Diencephalon (tissue), 1 donor: Measurements from ENCODE around the gene CLIP1. TPM values are rescaled to one million over a fixed set of nuclear protein-coding genes. Genes with fewer than 3 reads are reported as not detected.

Source experiments
- total RNA-seq: library from RNA; depleted of rRNA; stranded (reverse); fragments of >200 nt; gene quantifications from one replicate; pipeline ENCODE4 v1.2.3, GENCODE V29; 2014

CLIP1 gene
- total RNA-seq: 81.0 TPM

DNA sequence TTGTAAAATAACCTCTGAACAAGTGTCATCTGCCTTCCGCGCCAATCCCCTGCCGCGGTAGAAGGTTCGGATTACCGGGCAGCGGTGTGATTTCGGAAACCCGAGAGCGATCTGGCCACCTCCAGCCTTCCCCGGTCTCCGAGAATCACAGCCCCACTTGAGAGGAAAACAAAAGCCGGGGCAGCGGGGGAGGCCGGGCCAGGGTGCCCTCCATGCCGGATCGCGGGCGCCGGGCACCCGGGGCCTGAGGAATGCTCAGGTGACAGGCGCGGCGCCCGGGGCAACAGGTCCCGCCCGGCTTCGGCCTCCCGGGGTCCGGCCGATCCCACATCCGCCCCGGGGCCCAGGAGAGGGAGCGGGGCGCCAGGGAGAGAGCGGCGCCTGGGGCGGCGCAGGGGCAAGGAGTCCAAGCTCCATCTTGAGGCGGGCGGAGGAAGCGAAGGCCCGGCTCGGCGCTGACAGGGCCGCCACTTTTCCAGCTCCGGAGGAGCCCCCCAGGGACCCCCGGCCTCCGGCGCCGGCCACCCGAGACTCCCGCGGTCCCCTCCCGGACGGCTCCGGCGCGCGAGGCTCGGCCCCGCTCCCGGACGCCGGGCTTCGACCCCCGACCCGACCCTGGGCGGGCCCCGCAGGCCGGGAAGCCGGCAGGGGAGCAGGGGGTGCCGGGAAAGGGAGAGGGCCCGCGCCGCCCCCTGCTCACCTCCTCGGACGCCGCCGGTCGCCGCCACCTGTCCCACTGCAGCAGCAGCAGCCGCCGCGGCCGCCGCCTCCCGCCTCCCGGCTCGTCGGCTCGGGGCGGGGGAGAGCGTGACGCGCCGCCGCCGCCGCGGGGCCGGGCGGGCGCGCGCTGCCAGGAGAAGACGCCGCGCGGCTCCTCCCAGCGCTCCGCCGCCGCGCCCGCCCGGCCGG lies at the start of gene CLIP1:
TSS of gene CLIP1 (minus strand) at position 849 of the 909 bp plus-strand sequence. CDS start 42,217 bp downstream, outside the sequence.

DNA sequence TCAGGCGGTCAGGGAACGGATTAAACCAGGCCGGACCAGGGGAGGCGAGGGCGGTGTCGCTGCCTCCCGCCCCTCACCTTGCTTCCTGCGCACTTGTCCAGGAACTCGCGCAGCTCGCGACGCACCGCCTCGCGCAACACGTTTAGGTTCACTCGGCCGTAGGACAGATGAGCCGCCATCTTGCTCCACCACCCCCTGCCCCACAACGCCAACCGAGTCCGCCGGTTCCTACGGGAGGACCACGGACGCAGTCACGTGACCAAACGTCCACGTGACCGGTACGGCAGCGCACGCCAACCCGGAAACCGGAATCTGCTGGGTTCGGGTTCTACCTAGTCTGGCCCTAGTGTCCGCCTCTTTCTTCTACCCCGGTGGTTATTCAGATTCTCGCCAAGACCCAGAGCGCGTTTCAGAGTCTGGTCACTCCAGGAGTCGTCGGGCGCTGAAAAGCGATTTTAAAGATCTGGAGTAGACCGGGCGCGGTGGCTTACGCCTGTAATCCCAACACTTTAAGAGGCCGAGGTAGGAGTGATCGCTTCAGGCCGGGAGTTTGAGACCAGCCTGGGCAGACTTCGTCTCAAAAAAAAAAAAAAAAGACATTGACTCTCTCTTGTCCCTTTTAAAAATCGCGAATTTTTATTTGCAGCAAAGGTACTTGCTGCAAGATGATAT lies 156.1 kb downstream of the CLIP1 start, which contains the start of gene VPS33A:
TSS of gene VPS33A (minus strand) at position 265 of the 672 bp plus-strand sequence. CDS start at position 179, 86 bp downstream.

DNA sequence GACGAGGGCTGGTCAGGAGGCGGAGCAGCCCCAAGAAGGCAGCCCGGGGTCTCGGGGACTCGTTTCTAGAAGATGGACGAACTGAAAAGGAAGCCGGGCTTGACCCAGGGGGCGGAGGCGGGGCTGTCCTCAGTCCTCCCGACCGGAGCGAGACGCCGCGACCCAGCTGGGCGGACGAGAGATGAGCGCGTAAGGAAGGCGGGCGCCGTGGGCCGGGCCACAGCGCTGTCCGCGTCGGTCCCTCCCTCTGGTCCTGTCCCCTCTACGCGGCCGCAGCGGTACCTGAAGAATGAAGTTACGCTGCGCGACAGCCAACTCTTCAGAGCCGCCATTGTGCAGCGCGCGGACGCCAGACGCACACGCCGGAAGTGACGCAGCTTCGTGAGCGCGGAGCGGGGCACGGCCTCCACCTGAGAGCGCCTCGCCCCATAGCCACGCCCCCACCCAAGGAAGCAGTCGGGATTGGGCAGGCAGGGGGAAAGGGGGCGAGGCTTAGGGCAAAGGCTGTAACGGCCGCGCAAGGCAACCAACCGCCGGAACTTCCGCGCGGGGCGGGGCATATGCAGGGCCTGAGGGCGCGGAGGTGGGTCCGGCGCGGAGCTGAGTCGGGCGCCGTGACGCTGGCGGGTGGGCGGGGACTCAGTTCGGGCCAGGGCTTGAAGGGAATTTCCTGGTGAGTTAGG lies 196.6 kb downstream of the CLIP1 start, which contains the start of gene DIABLO:
TSS of gene DIABLO (minus strand) at position 370 of the 683 bp plus-strand sequence. CDS start at position 332, 38 bp downstream.

Other genes starting within 250 kb of the CLIP1 start
- not detected for gene IL31, start 248.4 kb downstream of the CLIP1 start, total RNA-seq
- gene LRRC43, start 239.5 kb downstream of the CLIP1 start, total RNA-seq: 6.5 TPM
- gene B3GNT4, start 219.0 kb downstream of the CLIP1 start, total RNA-seq: 8.5 TPM
- 62.5 TPM for gene DIABLO, start 196.6 kb downstream of the CLIP1 start, total RNA-seq
- 25.1 TPM for gene VPS33A, start 156.2 kb downstream of the CLIP1 start, total RNA-seq
- 29.3 TPM for gene ZCCHC8, start 78.3 kb upstream of the CLIP1 start, total RNA-seq
- gene RSRC2, start 104.3 kb upstream of the CLIP1 start, total RNA-seq: 73.6 TPM
- gene KNTC1, start 104.6 kb upstream of the CLIP1 start, total RNA-seq: 26.8 TPM